Heart right ventricle (tissue), 16 donors: ENCODE results near the gene KIDINS220. TPM values are rescaled to one million over a fixed set of nuclear protein-coding genes. Genes with fewer than 3 reads are reported as not detected.

Source experiments
- ATAC-seq, 8 donors: fragments of 200-7000 bp; cut with Tn5 transposase; one replicate each; pipeline ENCODE4 v1.9.1; 2020; ENCODE audit warnings: mild to moderate bottlenecking in 8 of 8, moderate library complexity in 8 of 8, moderate number of reproducible peaks in 1 of 8
- DNase-seq, 2 donors: peaks; one replicate each; pipeline ENCODE4 v3.0.0-alpha.2; 2020
- H3K27ac ChIP-seq, 10 donors: fragments of 200-600 bp; sonication (generic) in 2 of 10; one replicate each; pipeline versions ENCODE4 v1.5.0 to v1.8.0; 2020 to 2022; ENCODE audit warnings: mild to moderate bottlenecking in 3 of 10
- H3K27me3 ChIP-seq, 7 donors: fragments of 200-600 bp; one replicate each; pipeline ENCODE4 v1.8.0; 2021 to 2022; ENCODE audit warnings: mild to moderate bottlenecking in 2 of 7
- H3K36me3 ChIP-seq, 9 donors: fragments of 200-600 bp; sonication (generic) in 1 of 9; one replicate each; pipeline versions ENCODE4 v1.5.0 to v1.8.0; 2020 to 2022; ENCODE audit warnings: mild to moderate bottlenecking in 2 of 9
- H3K4me1 ChIP-seq, 9 donors: fragments of 200-600 bp; sonication (generic) in 1 of 9; one replicate each; pipeline versions ENCODE4 v1.5.0 to v1.8.0; 2020 to 2022; ENCODE audit warnings: mild to moderate bottlenecking in 4 of 9
- H3K4me3 ChIP-seq, 10 donors: fragments of 200-600 bp; sonication (generic) in 2 of 10; one replicate each; pipeline versions ENCODE4 v1.5.0 to v1.8.0; 2020 to 2022; ENCODE audit warnings: mild to moderate bottlenecking in 7 of 10, moderate library complexity in 2 of 10
- H3K9me3 ChIP-seq, 11 donors: fragments of 200-600 bp in 10 of 11; sonication (generic) in 2 of 11; one replicate each; pipeline versions ENCODE4 v1.5.0 to v1.8.0; 2013 to 2022; ENCODE audit warnings: mild to moderate bottlenecking in 2 of 11, control low read depth in 1 of 11, moderate library complexity in 1 of 11
- CTCF ChIP-seq, 9 donors: fragments of 200-600 bp; sonication (generic) in 2 of 9; IDR thresholded peaks; one replicate each; pipeline versions ENCODE4 v1.5.0 to v1.8.0; 2021 to 2022; ENCODE audit warnings: antibody characterized with exemption in 9 of 9, mild to moderate bottlenecking in 5 of 9, moderate library complexity in 1 of 9
- WGBS, 2 donors: extraction: QIAGEN DNeasy Blood & Tissue Kit; methylation state at CpG; one replicate each; pipeline ENCODE4 v1.1.7; 2013; ENCODE audit warnings: inconsistent platforms in 1 of 2; 5-methylcytosine and 5-hydroxymethylcytosine counted together
- intact Hi-C, 10 donors: fragments of 100-400 bp; cut with DNase I; formaldehyde crosslinking; loops; one replicate each; pipeline versions ENCODE4 v1.11.1 to v1.14.2; 2022
- polyA plus RNA-seq, 2 donors: library from polyadenylated mRNA; stranded (reverse); fragments of 200-250 nt; gene quantifications; one replicate each; pipeline ENCODE4 v1.2.3, GENCODE V29; 2013
- total RNA-seq, 10 donors: library from RNA; stranded (reverse); fragmentation: NEBNext Ultra II Directional in 3 of 10; extraction: Animal tissue kit (Norgen Biotek cat#: 25700) in 3 of 10; gene quantifications; one replicate each; pipeline versions ENCODE4 v1.2.1 to v1.2.4, GENCODE V29; 2021 to 2023
- donor health status: Arrhythmogenic right ventricular cardiomyopathy.
- donor health status: ischemic (EF 13 %, LVEDD 7.1; RV severe dilation, severe dysfunction).
- donor health status: healthy with polysubstance abuse.
- donor health status: DM: no; HTN: yes; CAD: no.
- donor health status: DM: no; HTN: no; CAD: no.
- donor health status: ischemic (EF 25% LVEDD 6.9; RV normal size, moderate dysfunction).
- donor health status: ischemic (EF 25% LVEDD 5.7; RV mildly dilated, moderate dysfunction).
- donor health status: healthy.
- donor health status: DM: yes; HTN: yes; CAD: no.
- donor health status: Ischemic cardiomyopathy.
- donor health status: ischemic (EF 35%, LVEDD 5.7; RV mildly dilated, moderate dysfunction).
- donor health status: nonischemic (EF 11% LVEDD 7.7; RV severe dilation, severe dysfunction).
- donor health status: DM: yes; HTN: yes; CAD: no.
- donor health status: PGD.
- donor health status: ischemic (EF 29% LVEDD 5.4; RV normal size, mild dysfunction).
- donor health status: nonischemic (EF 23%, LVEDD 6.1; RV moderate dilation, normal function).

The KIDINS220 gene
- total and polyA plus RNA-seq, 12 donors, result 20.0 to 116 (median 72.8) TPM

- Histone ChIP-seq H3K27ac (no peak overlapping the region), H3K27me3 (no peaks in the 10 kb centered on the region), H3K4me1 (no peaks in the 10 kb centered on the region), H3K36me3 (no peaks in the 10 kb centered on the region), H3K9me3 (peaks cover 0 to 6% (median 0%) of the 10 kb centered on the region in 11 donors), H3K4me3 (no peak overlapping the region)
- DNase-seq, result no peak
- TF ChIP-seq CTCF (IDR thresholded peaks at IDR 0.05), result no peak
- no peak for ATAC-seq
- WGBS, 2 donors, result 68 to 72% methylated on average over 3 of the region's 3 CpGs
- intact Hi-C loops, result no loop called here
Measured at GRCh38 chr2:8704906-8705305, 132.5 kb downstream of the KIDINS220 start.

GRCh38 chr2:8701681-8702379 is 135.6 kb downstream of the KIDINS220 start:
- Histone ChIP-seq H3K27me3 (no peaks in the 10 kb centered on the region), H3K36me3 (no peaks in the 10 kb centered on the region), H3K4me3 (no peak overlapping the region), H3K27ac (no peak overlapping the region), H3K9me3 (peaks cover 0 to 15% (median 0%) of the 10 kb centered on the region in 11 donors), H3K4me1 (no peaks in the 10 kb centered on the region)
- intact Hi-C loops, result no loop called here
- ATAC-seq, result no peak
- WGBS, 2 donors, result 83 to 85% methylated on average over 16 of the region's 16 CpGs
- no peak for DNase-seq
- TF ChIP-seq CTCF (IDR thresholded peaks at IDR 0.05), result no peak

GRCh38 chr2:8699839-8700238 is 137.6 kb downstream of the KIDINS220 start:
- H3K36me3 ChIP-seq, result no peaks in the 10 kb centered on the region
- no peak overlapping the region for H3K4me3 ChIP-seq
- H3K9me3 ChIP-seq, result peaks cover 0 to 15% (median 0%) of the 10 kb centered on the region in 11 donors
- DNase-seq (no peak), ATAC-seq (no peak)
- no peaks in the 10 kb centered on the region for H3K4me1 ChIP-seq
- TF ChIP-seq CTCF (IDR thresholded peaks at IDR 0.05), result no peak
- WGBS, 2 donors, result 88 to 90% methylated on average over 7 of the region's 7 CpGs
- intact Hi-C loops, result no loop called here
- H3K27me3 ChIP-seq, result no peaks in the 10 kb centered on the region
- H3K27ac ChIP-seq, result no peak overlapping the region

- H3K4me1 ChIP-seq, result peaks cover 0 to 9% (median 0%) of the 10 kb centered on the region in 9 donors
- ATAC-seq (no peak), DNase-seq (no peak)
- H3K36me3 ChIP-seq, result no peaks in the 10 kb centered on the region
- no peak for TF ChIP-seq CTCF (IDR thresholded peaks at IDR 0.05)
- H3K27ac ChIP-seq, result no peak overlapping the region
- intact Hi-C loops, result no loop called here
- peaks cover 0 to 14% (median 1%) of the 10 kb centered on the region in 7 donors for H3K27me3 ChIP-seq
- H3K4me3 ChIP-seq, result no peak overlapping the region
- WGBS, 2 donors, result 88 to 89% methylated on average over 5 of the region's 5 CpGs
- H3K9me3 ChIP-seq, result peaks cover 0 to 15% (median 0%) of the 10 kb centered on the region in 11 donors
Measured at GRCh38 chr2:8697190-8697589, 140.2 kb downstream of the KIDINS220 start.
